Naive thymus-derived CD4-positive, alpha-beta T cell (primary cell): Measurements from ENCODE around the gene GCNA. TPM values are rescaled to one million over a fixed set of nuclear protein-coding genes. Genes with fewer than 3 reads are reported as not detected.

Experiments used
- ATAC-seq: fragments of 150-1000 bp; cut with Tn5 transposase; 2 replicates; pipeline ENCODE4 v1.10.0; 2021; ENCODE audit warnings: mild to moderate bottlenecking, moderate library complexity
- CTCF ChIA-PET: fragments of 350-600 bp; sonication (Branson Sonifier 250); formaldehyde crosslinking; loops from one replicate; lab custom pipeline; 2021; ENCODE audit warnings: antibody characterized with exemption; lab: Charles Lee
- POLR2A ChIA-PET: fragments of 350-600 bp; sonication (Branson Sonifier 250); formaldehyde crosslinking; loops from one replicate; lab custom pipeline; 2021; ENCODE audit warnings: antibody characterized with exemption, inconsistent platforms; lab: Charles Lee
- DNase-seq, 9 donors: peaks; one replicate each; pipeline versions ENCODE4 v3.0.0 to v3.0.0-alpha.2; 2020 to 2022; ENCODE audit warnings: mixed read lengths in 1 of 9
- H3K27ac ChIP-seq: one replicate; pipeline ENCODE4 v1.7.0; 2013; ENCODE audit warnings: mild to moderate bottlenecking, low read depth, low read length, moderate library complexity
- H3K27me3 ChIP-seq, 2 donors: one replicate each; pipeline ENCODE4 v1.7.0; 2013; ENCODE audit warnings: low read length in 2 of 2, mild to moderate bottlenecking in 2 of 2, moderate library complexity in 2 of 2; ENCODE audit not compliant: control insufficient read depth in 2 of 2, insufficient read depth in 2 of 2
- H3K36me3 ChIP-seq, 3 experiments: 1 replicate in 2 of 3; 2 replicates in 1 of 3; pipeline ENCODE4 v1.7.0; 2013; ENCODE audit warnings: low read length in 3 of 3, mild to moderate bottlenecking in 3 of 3, moderate library complexity in 1 of 3; ENCODE audit not compliant: insufficient read depth in 3 of 3, control insufficient read depth in 2 of 3
- H3K4me1 ChIP-seq, 2 donors: one replicate each; pipeline ENCODE4 v1.7.0; 2013; ENCODE audit warnings: low read length in 2 of 2, mild to moderate bottlenecking in 2 of 2, moderate library complexity in 1 of 2; ENCODE audit not compliant: control insufficient read depth in 2 of 2, insufficient read depth in 2 of 2
- H3K4me3 ChIP-seq: 2 replicates; pipeline ENCODE4 v1.7.0; 2013; ENCODE audit warnings: mild to moderate bottlenecking, low read length
- H3K9me3 ChIP-seq, 3 experiments: 1 replicate in 2 of 3; 2 replicates in 1 of 3; pipeline ENCODE4 v1.7.0; 2013; ENCODE audit warnings: low read length in 3 of 3; ENCODE audit not compliant: control insufficient read depth in 2 of 3
- H3K27ac Mint-ChIP-seq, 9 donors: one replicate each; pipeline ENCODE4 v1.8.0; 2020 to 2022; ENCODE audit warnings: mixed read lengths in 9 of 9, mild to moderate bottlenecking in 8 of 9, moderate library complexity in 5 of 9, inconsistent platforms in 2 of 9
- H3K27me3 Mint-ChIP-seq, 5 donors: one replicate each; pipeline ENCODE4 v1.8.0; 2021 to 2022; ENCODE audit warnings: mixed read lengths in 5 of 5, mild to moderate bottlenecking in 1 of 5
- H3K36me3 Mint-ChIP-seq, 5 donors: one replicate each; pipeline ENCODE4 v1.8.0; 2020 to 2022; ENCODE audit warnings: mixed read lengths in 5 of 5, mild to moderate bottlenecking in 3 of 5, inconsistent platforms in 1 of 5
- H3K4me1 Mint-ChIP-seq, 7 donors: one replicate each; pipeline ENCODE4 v1.8.0; 2020 to 2022; ENCODE audit warnings: mixed read lengths in 7 of 7, mild to moderate bottlenecking in 3 of 7, inconsistent platforms in 1 of 7
- H3K4me3 Mint-ChIP-seq, 10 donors: one replicate each; pipeline ENCODE4 v1.8.0; 2020 to 2022; ENCODE audit warnings: mild to moderate bottlenecking in 10 of 10, mixed read lengths in 10 of 10, moderate library complexity in 6 of 10, inconsistent platforms in 2 of 10
- H3K9me3 Mint-ChIP-seq, 11 donors: one replicate each; pipeline ENCODE4 v1.8.0; 2020 to 2022; ENCODE audit warnings: mixed read lengths in 11 of 11, mild to moderate bottlenecking in 4 of 11, inconsistent platforms in 1 of 11, moderate library complexity in 1 of 11
- intact Hi-C, 2 donors: fragments of 100-400 bp; cut with micrococcal nuclease; formaldehyde crosslinking; loops; one replicate each; pipeline ENCODE4 v1.15.1; 2023
- polyA plus RNA-seq, 2 donors: library from polyadenylated mRNA; unstranded; fragments of 300-500 nt; fragmentation: Illumina TruSeq; gene quantifications; one replicate each; pipeline ENCODE4 v1.2.3, GENCODE V29; 2021
- total RNA-seq, 6 experiments: library from RNA in 5 of 6; stranded (reverse) in 5 of 6; gene quantifications; 1 replicate in 5 of 6; 2 replicates in 1 of 6; pipeline ENCODE4 v1.2.3 and lab custom pipeline; 2021 to 2026

GCNA gene
- total RNA-seq (10 to 100 TPM in 2 of 5 experiments, 1 to 10 TPM in 3; 2.5 to 14.7 (median 6.4) TPM), polyA plus RNA-seq (under 1 TPM; 0.08 to 0.84 TPM), total RNA-seq (lab: John Stamatoyannopoulos, UW) (5.9 reads per million, percentile 27 among the genes with 10 or more reads in this experiment)

GRCh38 chrX:71578253-71579135 is at the start of gene GCNA:
GCNA (plus strand) TSS chrX:71578437; CDS start chrX:71580822, 2,385 bp downstream.
- Histone ChIP-seq H3K27me3 (no peaks in the 10 kb centered on the region), H3K4me3 (no peak within 1 kb of the TSS), H3K36me3 (peaks cover 3 to 26% (median 9%) of the 10 kb centered on the region in 3 experiments), H3K9me3 (no peaks in the 10 kb centered on the region), H3K27ac (no peak within 1 kb of the TSS), H3K4me1 (no peaks in the 10 kb centered on the region)
- intact Hi-C loops = no loop called here
- POLR2A ChIA-PET = interaction anchor here (1.0 kb wide), 1 partner anchor 41 kb away, joined by 3 read pairs; no protein-coding TSS in a partner anchor
- Mint-ChIP-seq H3K27me3 (no peaks in the 10 kb centered on the region), H3K36me3 (peaks cover 0 to 17% (median 3%) of the 10 kb centered on the region in 5 donors), H3K4me3 (no peak within 1 kb of the TSS), H3K4me1 (peaks cover 0 to 10% (median 1%) of the 10 kb centered on the region in 7 donors), H3K9me3 (peaks cover 0 to 3% (median 0%) of the 10 kb centered on the region in 11 donors), H3K27ac (peak within 1 kb of the TSS in 2 of 9 donors; percentile 39 to 78)
- CTCF ChIA-PET = no interaction called here
- no peak for DNase-seq
- ATAC-seq = no peak

- H3K36me3 Mint-ChIP-seq = peaks cover 0 to 17% (median 8%) of the 10 kb centered on the region in 5 donors
- H3K4me1 ChIP-seq = peaks cover 12 to 13% of the 10 kb centered on the region in 2 donors
- DNase-seq = peak; percentile 20 to 85 (median 74)
- H3K27me3 Mint-ChIP-seq = no peaks in the 10 kb centered on the region
- no peaks in the 10 kb centered on the region for H3K9me3 ChIP-seq
- H3K4me3 Mint-ChIP-seq = peak overlapping the region; percentile 76 to 100 (median 98)
- H3K27me3 ChIP-seq = no peaks in the 10 kb centered on the region
- peaks cover 0 to 9% (median 5%) of the 10 kb centered on the region in 3 experiments for H3K36me3 ChIP-seq
- ChIA-PET CTCF (interaction anchor here (0.6 to 1.0 kb wide), 3 partner anchors 19 to 166 kb away, joined by 3 read pairs; partner anchors contain the start of gene TAF1), POLR2A (interaction anchor here (0.6 to 5.1 kb wide), 17 partner anchors 12 to 430 kb away, joined by 3 to 67 read pairs (median 4); partner anchors contain the start of genes IL2RG, NONO, TAF1 and ZMYM3)
- H3K4me1 Mint-ChIP-seq = peaks cover 4 to 32% (median 27%) of the 10 kb centered on the region in 7 donors
- intact Hi-C loops = loop anchor here (1.0 to 10.0 kb wide), 15 partner anchors 9 to 464 kb away; partner anchors contain the start of genes IL2RG (in 2 of the 2), NONO (in 2 of the 2), SNX12 (in 2 of the 2) and CXCR3 (in 1 of the 2)
- peak; percentile 70 for ATAC-seq
- peak overlapping the region; percentile 57 for H3K4me3 ChIP-seq
- H3K27ac Mint-ChIP-seq = peak overlapping the region; percentile 92 to 99 (median 99)
- H3K27ac ChIP-seq = peak overlapping the region; percentile 91
- H3K9me3 Mint-ChIP-seq = peaks cover 0 to 9% (median 0%) of the 10 kb centered on the region in 11 donors
Measured at GRCh38 chrX:71532078-71532752, 46.0 kb upstream of the GCNA start.

GRCh38 chrX:71532753-71533425 is 45.3 kb upstream of the GCNA start, which contains the start of gene OGT:
OGT (plus strand) TSS chrX:71533104; CDS start chrX:71533300, 196 bp downstream.
- peak within 1 kb of the TSS; percentile 96 for H3K4me3 ChIP-seq
- CTCF ChIA-PET = interaction anchor here (0.6 to 1.1 kb wide), 2 partner anchors 18 to 20 kb away, joined by 3 read pairs; no protein-coding TSS in a partner anchor
- peaks cover 12 to 16% of the 10 kb centered on the region in 2 donors for H3K4me1 ChIP-seq
- peak; percentile 91 for ATAC-seq
- peak within 1 kb of the TSS; percentile 76 to 100 (median 98) for H3K4me3 Mint-ChIP-seq
- peaks cover 0 to 20% (median 11%) of the 10 kb centered on the region in 5 donors for H3K36me3 Mint-ChIP-seq
- H3K9me3 ChIP-seq = no peaks in the 10 kb centered on the region
- H3K27ac Mint-ChIP-seq = peak within 1 kb of the TSS; percentile 92 to 99 (median 99)
- no peaks in the 10 kb centered on the region for H3K27me3 Mint-ChIP-seq
- peak; percentile 77 to 95 (median 92) for DNase-seq
- no peaks in the 10 kb centered on the region for H3K27me3 ChIP-seq
- POLR2A ChIA-PET = interaction anchor here (0.6 to 5.1 kb wide), 20 partner anchors 11 to 431 kb away, joined by 3 to 67 read pairs (median 4); partner anchors contain the start of genes IL2RG, NONO, TAF1 and ZMYM3
- peaks cover 4 to 35% (median 31%) of the 10 kb centered on the region in 7 donors for H3K4me1 Mint-ChIP-seq
- H3K36me3 ChIP-seq = peaks cover 0 to 9% (median 5%) of the 10 kb centered on the region in 3 experiments
- intact Hi-C loops = loop anchor here (1.0 to 10.0 kb wide), 15 partner anchors 8 to 465 kb away; partner anchors contain the start of genes IL2RG (in 2 of the 2), NONO (in 2 of the 2), SNX12 (in 2 of the 2) and CXCR3 (in 1 of the 2)
- peak within 1 kb of the TSS; percentile 91 for H3K27ac ChIP-seq
- H3K9me3 Mint-ChIP-seq = peaks cover 0 to 9% (median 0%) of the 10 kb centered on the region in 11 donors

GRCh38 chrX:71533516-71533850 is 44.8 kb upstream of the GCNA start:
- no peaks in the 10 kb centered on the region for H3K9me3 ChIP-seq
- intact Hi-C loops = loop anchor here (2.0 to 10.0 kb wide), 10 partner anchors 19 to 421 kb away; partner anchors contain the start of genes IL2RG (in 2 of the 2), CXCR3 (in 1 of the 2), MED12 (in 1 of the 2) and NONO (in 1 of the 2)
- H3K36me3 ChIP-seq = peaks cover 0 to 9% (median 5%) of the 10 kb centered on the region in 3 experiments
- peaks cover 12 to 22% of the 10 kb centered on the region in 2 donors for H3K4me1 ChIP-seq
- DNase-seq (peak in 1 of 9 donors; percentile 9), ATAC-seq (no peak)
- ChIA-PET POLR2A (interaction anchor here (0.9 to 5.1 kb wide), 13 partner anchors 11 to 424 kb away, joined by 3 to 67 read pairs (median 5); partner anchors contain the start of genes IL2RG, MED12, NONO and TAF1), CTCF (interaction anchor here (1.1 kb wide), 1 partner anchor 19 kb away, joined by 3 read pairs; no protein-coding TSS in a partner anchor)
- no peaks in the 10 kb centered on the region for H3K27me3 ChIP-seq
- Mint-ChIP-seq H3K9me3 (peaks cover 0 to 9% (median 0%) of the 10 kb centered on the region in 11 donors), H3K27ac (peak overlapping the region; percentile 92 to 99 (median 99)), H3K36me3 (peaks cover 0 to 21% (median 11%) of the 10 kb centered on the region in 5 donors), H3K4me1 (peaks cover 4 to 41% (median 36%) of the 10 kb centered on the region in 7 donors), H3K4me3 (peak overlapping the region; percentile 76 to 100 (median 98)), H3K27me3 (no peaks in the 10 kb centered on the region)
- H3K4me3 ChIP-seq = peak overlapping the region; percentile 96
- peak overlapping the region; percentile 91 for H3K27ac ChIP-seq

GRCh38 chrX:71533851-71534561 is 44.2 kb upstream of the GCNA start:
- ATAC-seq (peak; percentile 26), DNase-seq (peak; percentile 14 to 74 (median 63))
- peak overlapping the region; percentile 92 to 99 (median 99) for H3K27ac Mint-ChIP-seq
- H3K9me3 ChIP-seq = no peaks in the 10 kb centered on the region
- peak overlapping the region; percentile 96 for H3K4me3 ChIP-seq
- H3K4me3 Mint-ChIP-seq = peak overlapping the region; percentile 76 to 100 (median 98)
- peaks cover 12 to 22% of the 10 kb centered on the region in 2 donors for H3K4me1 ChIP-seq
- no peaks in the 10 kb centered on the region for H3K27me3 Mint-ChIP-seq
- CTCF ChIA-PET = interaction anchor here (1.1 kb wide), 2 partner anchors 19 to 20 kb away, joined by 3 to 5 read pairs; no protein-coding TSS in a partner anchor
- POLR2A ChIA-PET = interaction anchor here (0.6 to 5.1 kb wide), 20 partner anchors 10 to 424 kb away, joined by 3 to 67 read pairs (median 4); partner anchors contain the start of genes IL2RG, MED12, NONO and TAF1
- H3K4me1 Mint-ChIP-seq = peaks cover 4 to 45% (median 40%) of the 10 kb centered on the region in 7 donors
- H3K36me3 Mint-ChIP-seq = peaks cover 0 to 22% (median 11%) of the 10 kb centered on the region in 5 donors
- intact Hi-C loops = loop anchor here (1.0 to 10.0 kb wide), 11 partner anchors 19 to 422 kb away; partner anchors contain the start of genes IL2RG (in 2 of the 2), CXCR3 (in 1 of the 2), MED12 (in 1 of the 2) and NONO (in 1 of the 2)
- H3K27ac ChIP-seq = peak overlapping the region; percentile 91
- peaks cover 0 to 9% (median 0%) of the 10 kb centered on the region in 11 donors for H3K9me3 Mint-ChIP-seq
- H3K36me3 ChIP-seq = peaks cover 0 to 9% (median 5%) of the 10 kb centered on the region in 3 experiments
- no peaks in the 10 kb centered on the region for H3K27me3 ChIP-seq
